ENCODE results near the gene STARD13.

STARD13 gene

GRCh38 chr13:33277946-33278345 is 7.6 kb downstream of the STARD13 start:
- H4K20me1 ChIP-seq, result no peaks in the 10 kb centered on the region
- no peak for TF ChIP-seq Cebpa-rat (IDR thresholded peaks at IDR 0.05)
- H3K4me3 ChIP-seq, result no peak overlapping the region
- no peaks in the 10 kb centered on the region for H3K4me1 ChIP-seq
- H3K4me2 ChIP-seq, result no peak overlapping the region
- no peaks in the 10 kb centered on the region for H3K36me3 ChIP-seq
- H3K9ac ChIP-seq, result no peak overlapping the region
- H3K27ac ChIP-seq, result no peak overlapping the region
- H3K27me3 ChIP-seq, result no peaks in the 10 kb centered on the region
- no peaks in the 10 kb centered on the region for H3K9me3 ChIP-seq

- H3K27ac ChIP-seq, result no peak overlapping the region
- H4K20me1 ChIP-seq, result no peaks in the 10 kb centered on the region
These were observed 8.4 kb downstream of the STARD13 start for GRCh38 chr13:33277037-33277740.

GRCh38 chr13:33276570-33276969 is 9.0 kb downstream of the STARD13 start:
- H3K4me1 ChIP-seq, result no peaks in the 10 kb centered on the region
- no peaks in the 10 kb centered on the region for H3K9me3 ChIP-seq
- H3K4me3 ChIP-seq, result no peak overlapping the region
- H3K27ac ChIP-seq, result no peak overlapping the region
- no peak overlapping the region for H3K4me2 ChIP-seq
- no peaks in the 10 kb centered on the region for H4K20me1 ChIP-seq
- H3K27me3 ChIP-seq, result no peaks in the 10 kb centered on the region
- no peaks in the 10 kb centered on the region for H3K36me3 ChIP-seq
- no peak overlapping the region for H3K9ac ChIP-seq
- no peak for TF ChIP-seq Cebpa-rat (IDR thresholded peaks at IDR 0.05)

More at GRCh38 chr13:33277037-33277740, 8.4 kb downstream of the STARD13 start:
- H3K4me3 ChIP-seq, result no peak overlapping the region
- no peaks in the 10 kb centered on the region for H3K27me3 ChIP-seq
- H3K36me3 ChIP-seq, result no peaks in the 10 kb centered on the region
- no peak overlapping the region for H3K4me2 ChIP-seq
- H3K4me1 ChIP-seq, result no peaks in the 10 kb centered on the region
- TF ChIP-seq Cebpa-rat (IDR thresholded peaks at IDR 0.05), result no peak
- H3K9ac ChIP-seq, result no peak overlapping the region
- H3K9me3 ChIP-seq, result no peaks in the 10 kb centered on the region

GRCh38 chr13:33275916-33276315 is 9.6 kb downstream of the STARD13 start:
- Histone ChIP-seq H3K27me3 (no peaks in the 10 kb centered on the region), H4K20me1 (no peaks in the 10 kb centered on the region), H3K4me3 (no peak overlapping the region), H3K27ac (no peak overlapping the region), H3K9ac (no peak overlapping the region), H3K9me3 (no peaks in the 10 kb centered on the region), H3K4me2 (no peak overlapping the region), H3K36me3 (no peaks in the 10 kb centered on the region), H3K4me1 (no peaks in the 10 kb centered on the region)
- TF ChIP-seq Cebpa-rat (IDR thresholded peaks at IDR 0.05), result no peak

GRCh38 chr13:33274264-33274663 is 11.3 kb downstream of the STARD13 start:
- H3K9ac ChIP-seq, result no peak overlapping the region
- no peak overlapping the region for H3K4me2 ChIP-seq
- H3K27me3 ChIP-seq, result no peaks in the 10 kb centered on the region
- no peak overlapping the region for H3K4me3 ChIP-seq
- no peaks in the 10 kb centered on the region for H3K36me3 ChIP-seq
- H4K20me1 ChIP-seq, result no peaks in the 10 kb centered on the region
- no peak for TF ChIP-seq Cebpa-rat (IDR thresholded peaks at IDR 0.05)
- no peak overlapping the region for H3K27ac ChIP-seq
- H3K4me1 ChIP-seq, result no peaks in the 10 kb centered on the region
- H3K9me3 ChIP-seq, result no peaks in the 10 kb centered on the region

- H3K4me3 ChIP-seq, result no peak overlapping the region
- H3K9me3 ChIP-seq, result no peaks in the 10 kb centered on the region
- H3K27me3 ChIP-seq, result no peaks in the 10 kb centered on the region
- no peaks in the 10 kb centered on the region for H3K4me1 ChIP-seq
- no peaks in the 10 kb centered on the region for H3K36me3 ChIP-seq
- H4K20me1 ChIP-seq, result no peaks in the 10 kb centered on the region
- H3K4me2 ChIP-seq, result no peak overlapping the region
- H3K27ac ChIP-seq, result no peak overlapping the region
- no peak for TF ChIP-seq Cebpa-rat (IDR thresholded peaks at IDR 0.05)
- no peak overlapping the region for H3K9ac ChIP-seq
These were observed 12.9 kb downstream of the STARD13 start for GRCh38 chr13:33272531-33273124.

- H3K9me3 ChIP-seq, result no peaks in the 10 kb centered on the region
- no peaks in the 10 kb centered on the region for H3K4me1 ChIP-seq
- no peak overlapping the region for H3K4me2 ChIP-seq
- no peak overlapping the region for H3K27ac ChIP-seq
- H3K36me3 ChIP-seq, result no peaks in the 10 kb centered on the region
- H4K20me1 ChIP-seq, result no peaks in the 10 kb centered on the region
- H3K9ac ChIP-seq, result no peak overlapping the region
- H3K27me3 ChIP-seq, result no peaks in the 10 kb centered on the region
- no peak for TF ChIP-seq Cebpa-rat (IDR thresholded peaks at IDR 0.05)
- H3K4me3 ChIP-seq, result no peak overlapping the region
These were observed 13.8 kb downstream of the STARD13 start for GRCh38 chr13:33271759-33272158.

- H4K20me1 ChIP-seq, result no peaks in the 10 kb centered on the region
- H3K9me3 ChIP-seq, result no peaks in the 10 kb centered on the region
- H3K4me2 ChIP-seq, result no peak overlapping the region
- no peak overlapping the region for H3K4me3 ChIP-seq
- no peaks in the 10 kb centered on the region for H3K4me1 ChIP-seq
- H3K27ac ChIP-seq, result no peak overlapping the region
- no peak overlapping the region for H3K9ac ChIP-seq
- H3K27me3 ChIP-seq, result no peaks in the 10 kb centered on the region
- H3K36me3 ChIP-seq, result no peaks in the 10 kb centered on the region
- no peak for TF ChIP-seq Cebpa-rat (IDR thresholded peaks at IDR 0.05)
These were observed 14.5 kb downstream of the STARD13 start for GRCh38 chr13:33270895-33271538.

GRCh38 chr13:33265607-33266006 is 19.9 kb downstream of the STARD13 start:
- no peaks in the 10 kb centered on the region for H3K27me3 ChIP-seq
- no peak overlapping the region for H3K4me2 ChIP-seq
- no peak for TF ChIP-seq Cebpa-rat (IDR thresholded peaks at IDR 0.05)
- H4K20me1 ChIP-seq, result no peaks in the 10 kb centered on the region
- no peak overlapping the region for H3K27ac ChIP-seq
- H3K4me3 ChIP-seq, result no peak overlapping the region
- no peaks in the 10 kb centered on the region for H3K9me3 ChIP-seq
- H3K4me1 ChIP-seq, result no peaks in the 10 kb centered on the region
- no peak overlapping the region for H3K9ac ChIP-seq
- no peaks in the 10 kb centered on the region for H3K36me3 ChIP-seq

- Histone ChIP-seq H3K9ac (no peak overlapping the region), H3K27me3 (no peaks in the 10 kb centered on the region), H3K4me2 (no peak overlapping the region), H3K9me3 (no peaks in the 10 kb centered on the region), H3K27ac (no peak overlapping the region), H4K20me1 (no peaks in the 10 kb centered on the region), H3K4me1 (no peaks in the 10 kb centered on the region), H3K36me3 (no peaks in the 10 kb centered on the region), H3K4me3 (no peak overlapping the region)
- no peak for TF ChIP-seq Cebpa-rat (IDR thresholded peaks at IDR 0.05)
These were observed 20.4 kb downstream of the STARD13 start for GRCh38 chr13:33265133-33265532.

All from BLaER1 (cell line).